GM12874 (cell line): ENCODE results near the gene ZSCAN30.
A peak's percentile ranks its signal among the peaks of the same experiment; 100 is the strongest.

Experiments used
- CTCF ChIP-seq: IDR thresholded peaks from 2 replicates; pipeline ENCODE4 v1.5.1; 2011; ENCODE audit warnings: low read depth, mild to moderate bottlenecking, control low read depth, low read length, moderate library complexity; ENCODE audit not compliant: insufficient read depth

Gene ZSCAN30

GRCh38 chr18:35244671-35245070, 45.4 kb downstream of the ZSCAN30 start:
- TF ChIP-seq CTCF = no peak

GRCh38 chr18:35242426-35242825, 47.6 kb downstream of the ZSCAN30 start:
- no peak for TF ChIP-seq CTCF

- TF ChIP-seq CTCF = no peak
These were observed 48.6 kb downstream of the ZSCAN30 start for GRCh38 chr18:35241448-35241804.

- TF ChIP-seq CTCF = no peak
These were observed 49.2 kb downstream of the ZSCAN30 start, which contains the start of gene ZNF397 for GRCh38 chr18:35240664-35241447. Gene ZNF397 (plus strand): TSS chr18:35241034. CDS start chr18:35242471, 1,437 bp downstream.

- no peak for TF ChIP-seq CTCF
These were observed 50.7 kb downstream of the ZSCAN30 start for GRCh38 chr18:35239314-35239713.

- no peak for TF ChIP-seq CTCF
These were observed 53.3 kb downstream of the ZSCAN30 start for GRCh38 chr18:35236571-35237363.

GRCh38 chr18:35231052-35231451, 59.0 kb downstream of the ZSCAN30 start:
- TF ChIP-seq CTCF = peak; percentile 75
